CD14-positive monocyte (primary cell): ENCODE results near the gene KLRB1. TPM values are rescaled to one million over a fixed set of nuclear protein-coding genes. Genes with fewer than 3 reads are reported as not detected.
A peak's percentile ranks its signal among the peaks of the same experiment; 100 is the strongest.

ENCODE experiments used
- DNase-seq, 3 donors: peaks; one replicate each; pipeline ENCODE4 v3.0.0-alpha.2; 2011 to 2022
- H2AFZ ChIP-seq: 2 replicates; pipeline ENCODE4 v1.6.0; 2012; ENCODE audit warnings: mild to moderate bottlenecking, low read depth, low read length, inconsistent platforms; ENCODE audit not compliant: insufficient read depth, poor library complexity, severe bottlenecking
- H3K27ac ChIP-seq, 2 donors: 1 replicate in 1 of 2; 2 replicates in 1 of 2; pipeline ENCODE4 v1.5.1; 2012 to 2013; ENCODE audit warnings: low read length in 2 of 2, control low read depth in 1 of 2, inconsistent platforms in 1 of 2, low read depth in 1 of 2, mild to moderate bottlenecking in 1 of 2
- H3K27me3 ChIP-seq, 2 donors: one replicate each; pipeline versions ENCODE4 v1.6.0 to v1.6.1; 2011 to 2013; ENCODE audit warnings: low read length in 2 of 2; ENCODE audit not compliant: control insufficient read depth in 2 of 2, insufficient read depth in 2 of 2
- H3K36me3 ChIP-seq, 2 donors: replicated peaks in 1 of 2; 1 replicate in 1 of 2; 2 replicates in 1 of 2; pipeline versions ENCODE4 v1.5.1 to v1.6.1; 2012 to 2013; ENCODE audit warnings: low read length in 2 of 2, control low read depth in 1 of 2, inconsistent platforms in 1 of 2, mild to moderate bottlenecking in 1 of 2; ENCODE audit not compliant: insufficient read depth in 2 of 2, control insufficient read depth in 1 of 2
- H3K4me1 ChIP-seq, 2 donors: 1 replicate in 1 of 2; 2 replicates in 1 of 2; pipeline versions ENCODE4 v1.5.1 to v1.6.1; 2012 to 2013; ENCODE audit warnings: low read length in 2 of 2, control low read depth in 1 of 2, inconsistent platforms in 1 of 2, mild to moderate bottlenecking in 1 of 2, moderate library complexity in 1 of 2; ENCODE audit not compliant: insufficient read depth in 2 of 2, control insufficient read depth in 1 of 2
- H3K4me2 ChIP-seq: replicated peaks from 2 replicates; pipeline ENCODE3; 2012; ENCODE audit warnings: low read length, moderate library complexity, mild to moderate bottlenecking; ENCODE audit not compliant: poor library complexity, severe bottlenecking; ENCODE audit errors: extremely low read depth
- H3K4me3 ChIP-seq, 3 experiments: fragments of 200-600 bp in 1 of 3; sonication (generic) in 1 of 3; replicated peaks in 1 of 3; 1 replicate in 2 of 3; 2 replicates in 1 of 3; pipeline ENCODE4 v1.5.1; 2011 to 2013; ENCODE audit warnings: low read length in 3 of 3, mild to moderate bottlenecking in 3 of 3, control low read depth in 2 of 3, low read depth in 2 of 3, inconsistent platforms in 1 of 3, moderate library complexity in 1 of 3
- H3K79me2 ChIP-seq: 2 replicates; pipeline ENCODE4 v1.6.0; 2012; ENCODE audit warnings: mild to moderate bottlenecking, control low read depth, inconsistent platforms, low read length, moderate library complexity; ENCODE audit not compliant: insufficient read depth
- H3K9ac ChIP-seq: 2 replicates; pipeline ENCODE4 v1.6.0; 2017; ENCODE audit warnings: low read length, mild to moderate bottlenecking; ENCODE audit not compliant: insufficient read depth, poor library complexity, severe bottlenecking
- H3K9me3 ChIP-seq, 2 donors: replicated peaks in 1 of 2; 1 replicate in 1 of 2; 2 replicates in 1 of 2; pipeline versions ENCODE4 v1.5.1 to v1.6.1; 2012 to 2013; ENCODE audit warnings: low read length in 2 of 2, control low read depth in 1 of 2; ENCODE audit not compliant: control insufficient read depth in 1 of 2, insufficient read depth in 1 of 2
- H4K20me1 ChIP-seq: 2 replicates; pipeline ENCODE4 v1.6.0; 2012; ENCODE audit warnings: mild to moderate bottlenecking, low read length, control low read depth, moderate library complexity; ENCODE audit not compliant: insufficient read depth
- H3K27ac Mint-ChIP-seq, 7 donors: one replicate each; pipeline ENCODE4 v1.8.0; 2020; ENCODE audit warnings: mild to moderate bottlenecking in 7 of 7, mixed read lengths in 7 of 7, moderate library complexity in 6 of 7, inconsistent platforms in 2 of 7
- H3K27me3 Mint-ChIP-seq, 3 donors: one replicate each; pipeline ENCODE4 v1.8.0; 2021 to 2022; ENCODE audit warnings: low read depth in 3 of 3, mild to moderate bottlenecking in 3 of 3, mixed read lengths in 3 of 3, moderate library complexity in 3 of 3, inconsistent platforms in 1 of 3
- H3K36me3 Mint-ChIP-seq, 2 donors: one replicate each; pipeline ENCODE4 v1.8.0; 2020; ENCODE audit warnings: mixed read lengths in 2 of 2, inconsistent platforms in 1 of 2, mild to moderate bottlenecking in 1 of 2
- H3K4me1 Mint-ChIP-seq: one replicate; pipeline ENCODE4 v1.8.0; 2020; ENCODE audit warnings: mild to moderate bottlenecking, mixed read lengths
- H3K4me3 Mint-ChIP-seq, 2 donors: one replicate each; pipeline ENCODE4 v1.8.0; 2020; ENCODE audit warnings: mild to moderate bottlenecking in 2 of 2, mixed read lengths in 2 of 2, moderate library complexity in 1 of 2
- H3K9me3 Mint-ChIP-seq, 7 donors: one replicate each; pipeline ENCODE4 v1.8.0; 2020 to 2022; ENCODE audit warnings: mixed read lengths in 7 of 7, mild to moderate bottlenecking in 6 of 7, moderate library complexity in 6 of 7, inconsistent platforms in 2 of 7
- CTCF ChIP-seq: fragments of 200-600 bp; IDR thresholded peaks from one replicate; pipeline ENCODE4 v1.8.0; 2022; ENCODE audit warnings: antibody characterized with exemption, mild to moderate bottlenecking
- WGBS: methylation state at CpG from one replicate; pipeline ENCODE4 v1.1.5; 2013; ENCODE audit warnings: missing lambda C conversion rate; ENCODE audit not compliant: insufficient coverage; 5-methylcytosine and 5-hydroxymethylcytosine counted together
- intact Hi-C, 2 donors: fragments of 100-400 bp; cut with micrococcal nuclease; formaldehyde crosslinking; loops; one replicate each; pipeline versions ENCODE4 v1.15.0 to v1.15.1; 2023
- polyA minus RNA-seq: library from RNA; depleted of rRNA, polyadenylated mRNA; stranded (reverse); fragments of >200 nt; gene quantifications from 2 replicates; pipeline ENCODE4 v1.2.3, GENCODE V29; 2012
- polyA plus RNA-seq, 3 donors: library from polyadenylated mRNA; depleted of rRNA in 1 of 3; unstranded in 2 of 3; stranded (reverse) in 1 of 3; fragments of 300-500 nt in 2 of 3; fragments of >200 nt in 1 of 3; fragmentation: Illumina TruSeq in 2 of 3; gene quantifications; 1 replicate in 2 of 3; 2 replicates in 1 of 3; pipeline ENCODE4 v1.2.3, GENCODE V29; 2012 to 2021
- total RNA-seq, 12 experiments: library from RNA in 1 of 12; stranded (reverse) in 1 of 12; fragments of 120-200 nt in 1 of 12; gene quantifications; one replicate each; pipeline ENCODE4 v1.2.4 and lab custom pipeline; 2013 to 2026; ENCODE audit warnings: mixed read lengths in 6 of 12, inconsistent platforms in 1 of 12

KLRB1 gene
- 0.15 TPM for total RNA-seq (2013)
- polyA plus RNA-seq, result under 1 TPM in 2 of 3 donors, not detected in 1; 0.28 to 0.29 TPM
- not detected in 2 replicates for polyA minus RNA-seq
- total RNA-seq (lab: John Stamatoyannopoulos, UW), result 0 to 0.58 (median 0) reads per million in 11 experiments

- Mint-ChIP-seq H3K27ac (peak within 1 kb of the TSS in 1 of 7 donors; percentile 13), H3K4me3 (no peak within 1 kb of the TSS), H3K27me3 (peaks cover 0 to 1% (median 0%) of the 10 kb centered on the region in 3 donors), H3K9me3 (peaks cover 2 to 24% (median 5%) of the 10 kb centered on the region in 7 donors), H3K4me1 (no peaks in the 10 kb centered on the region), H3K36me3 (no peaks in the 10 kb centered on the region)
- intact Hi-C loops, result no loop called here
- peaks cover 0 to 10% of the 10 kb centered on the region in 2 donors for H3K9me3 ChIP-seq
- H3K4me2 ChIP-seq, result no peak within 1 kb of the TSS
- no peak within 1 kb of the TSS for H3K27ac ChIP-seq
- H3K27me3 ChIP-seq, result no peaks in the 10 kb centered on the region
- no peak within 1 kb of the TSS for H3K9ac ChIP-seq
- H4K20me1 ChIP-seq, result no peaks in the 10 kb centered on the region
- no peak within 1 kb of the TSS for H3K4me3 ChIP-seq
- 94% methylated on average over 2 of the region's 2 CpGs for WGBS
- no peak for DNase-seq
- no peaks in the 10 kb centered on the region for H3K79me2 ChIP-seq
- H2AFZ ChIP-seq, result no peak within 1 kb of the TSS
- no peaks in the 10 kb centered on the region for H3K4me1 ChIP-seq
- H3K36me3 ChIP-seq, result no peaks in the 10 kb centered on the region
- TF ChIP-seq CTCF, result no peak
These were observed at the start of gene KLRB1 for GRCh38 chr12:9607716-9608115. Gene KLRB1 (minus strand): TSS chr12:9607916. CDS start chr12:9607839, 77 bp downstream.

DNA sequence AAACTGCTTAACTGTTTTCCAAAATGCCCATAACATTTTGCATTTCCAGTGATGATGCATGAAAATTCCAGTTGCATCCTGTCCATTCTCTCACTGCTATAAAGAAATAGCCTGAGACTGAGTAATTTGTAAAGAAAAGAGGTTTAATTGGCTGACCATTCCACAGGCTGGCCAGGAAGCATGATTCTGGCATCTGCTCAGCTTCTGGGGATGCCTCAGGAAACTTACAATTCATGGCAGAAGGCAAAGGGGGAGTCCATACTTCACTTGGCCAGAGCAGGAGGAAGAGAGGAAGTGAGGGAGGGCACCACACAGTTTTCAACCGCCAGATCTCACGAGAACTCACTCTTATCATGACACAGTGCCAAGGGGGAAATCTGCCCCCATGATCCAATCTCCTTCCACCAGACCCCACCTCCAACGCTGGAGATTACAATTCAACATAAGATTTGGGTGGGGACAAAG, 43.6 kb upstream of the KLRB1 start:
- H3K4me2 ChIP-seq, result peak overlapping the region; percentile 90
- H3K4me1 ChIP-seq, result peaks cover 24 to 59% of the 10 kb centered on the region in 2 donors
- H3K79me2 ChIP-seq, result peaks cover 65% of the 10 kb centered on the region

More for the DNA sequence above, 43.6 kb upstream of the KLRB1 start:
- Histone ChIP-seq H3K36me3 (peaks cover 28 to 33% of the 10 kb centered on the region in 2 donors), H3K9ac (peak overlapping the region; percentile 37), H3K4me3 (peak overlapping the region in 2 of 3 experiments; percentile 34 to 84), H2AFZ (peak overlapping the region; percentile 49), H3K27me3 (no peaks in the 10 kb centered on the region), H3K9me3 (no peaks in the 10 kb centered on the region), H4K20me1 (no peaks in the 10 kb centered on the region), H3K27ac (peak overlapping the region; percentile 56 to 81)
- Mint-ChIP-seq H3K27ac (peak overlapping the region; percentile 89 to 98 (median 97)), H3K36me3 (peaks cover 27 to 40% of the 10 kb centered on the region in 2 donors), H3K4me3 (peak overlapping the region; percentile 46 to 75), H3K27me3 (no peaks in the 10 kb centered on the region), H3K4me1 (peaks cover 47% of the 10 kb centered on the region), H3K9me3 (peaks cover 0 to 5% (median 2%) of the 10 kb centered on the region in 7 donors)
- DNase-seq, result peak; percentile 18 to 63 (median 41)
- WGBS, result 17% methylated on average over 1 of the region's 3 CpGs
- TF ChIP-seq CTCF, result no peak
- intact Hi-C loops, result loop anchor here in 1 of 2 donors (5.0 kb wide), 1 partner anchor 61 kb away; no protein-coding TSS in a partner anchor
